Prostate gland (tissue), 2 donors: Measurements from ENCODE around the gene GALNT7. TPM values are rescaled to one million over a fixed set of nuclear protein-coding genes. Genes with fewer than 3 reads are reported as not detected.

ENCODE experiments used
- DNase-seq: peaks from one replicate; pipeline ENCODE4 v3.0.0-alpha.2; 2019; ENCODE audit warnings: low spot score
- H3K27ac ChIP-seq, 2 donors: fragments of 200-600 bp; sonication (generic); 2 replicates each; pipeline ENCODE4 v1.5.1; 2017 to 2019
- H3K27me3 ChIP-seq: fragments of 200-600 bp; sonication (generic); replicated peaks from 2 replicates; pipeline ENCODE4 v1.5.1; 2019; ENCODE audit not compliant: insufficient read depth
- H3K36me3 ChIP-seq, 2 donors: fragments of 200-600 bp; sonication (generic); 1 replicate in 1 of 2; 2 replicates in 1 of 2; pipeline versions ENCODE4 v1.5.1 to v1.8.1; 2017 to 2019
- H3K4me1 ChIP-seq: fragments of 200-600 bp; sonication (generic); replicated peaks from 2 replicates; pipeline ENCODE4 v1.5.1; 2019
- H3K4me3 ChIP-seq, 2 donors: fragments of 200-600 bp; sonication (generic); 2 replicates each; pipeline ENCODE4 v1.5.1; 2017 to 2019
- H3K9me3 ChIP-seq: fragments of 200-600 bp; sonication (generic); 2 replicates; pipeline ENCODE4 v1.5.1; 2017
- CTCF ChIP-seq, 4 experiments: fragments of 200-600 bp in 2 of 4; fragments of 450-650 bp in 2 of 4; sonication (generic) in 2 of 4; IDR thresholded peaks; 1 replicate in 3 of 4; 2 replicates in 1 of 4; pipeline ENCODE4 v1.5.1; 2016 to 2019; ENCODE audit warnings: antibody characterized with exemption in 4 of 4, mild to moderate bottlenecking in 2 of 4, moderate library complexity in 2 of 4
- POLR2A ChIP-seq: fragments of 450-650 bp; IDR thresholded peaks from one replicate; pipeline ENCODE4 v1.6.1; 2016; ENCODE audit warnings: antibody characterized with exemption, mild to moderate bottlenecking
- POLR2AphosphoS5 ChIP-seq: sonication (generic); formaldehyde crosslinking; IDR thresholded peaks from one replicate; pipeline ENCODE4 v1.6.1; 2017; ENCODE audit warnings: antibody characterized with exemption
- WGBS: methylation state at CpG from one replicate; pipeline ENCODE4 v1.1.5; 2018; 5-methylcytosine and 5-hydroxymethylcytosine counted together
- intact Hi-C: fragments of 100-400 bp; cut with DNase I; formaldehyde crosslinking; loops from one replicate; pipeline ENCODE4 v1.14.2; 2022
- total RNA-seq, 2 donors: library from RNA; depleted of rRNA; stranded (reverse); fragments of >200 nt; gene quantifications; one replicate each; pipeline ENCODE4 v1.1.0, GENCODE V29; 2016

GALNT7 gene
- total RNA-seq, 2 donors from 2014 or later, result 45.5 to 109 TPM

GRCh38 chr4:173318648-173319211, 150.1 kb downstream of the GALNT7 start:
- no peaks in the 10 kb centered on the region for H3K36me3 ChIP-seq
- DNase-seq, result no peak

DNA sequence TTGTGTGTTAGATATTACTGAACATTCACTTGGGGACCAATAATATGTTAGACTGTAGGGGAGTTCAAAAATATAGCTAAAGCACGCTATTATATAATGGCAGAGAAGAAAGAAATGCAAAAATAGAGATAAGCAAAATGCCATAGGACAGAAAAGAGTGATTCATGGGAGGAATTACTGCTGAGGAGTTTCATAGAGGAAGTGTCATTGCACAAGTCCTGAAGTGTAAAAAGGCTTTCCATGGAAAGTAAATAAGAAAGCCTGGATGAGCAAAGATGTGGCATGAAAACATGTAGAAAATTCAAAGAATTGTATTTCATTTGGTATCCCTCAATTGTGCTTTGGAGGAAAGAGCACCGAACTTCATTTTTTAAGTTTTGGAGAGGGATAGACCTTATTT, 151.1 kb downstream of the GALNT7 start:
- intact Hi-C loops, result loop anchor here (2.0 to 10.0 kb wide), 2 partner anchors 97 to 175 kb away; no protein-coding TSS in a partner anchor
- Histone ChIP-seq H3K36me3 (no peaks in the 10 kb centered on the region), H3K9me3 (no peaks in the 10 kb centered on the region), H3K4me3 (no peak overlapping the region), H3K27ac (no peak overlapping the region), H3K27me3 (no peaks in the 10 kb centered on the region), H3K4me1 (no peaks in the 10 kb centered on the region)
- 77% methylated on average over 2 of the region's 2 CpGs for WGBS
- no peak for TF ChIP-seq POLR2AphosphoS5
- TF ChIP-seq POLR2A, result no peak
- no peak for TF ChIP-seq CTCF (IDR thresholded peaks at IDR 0.05)
- no peak for DNase-seq

More at GRCh38 chr4:173318648-173319211, 150.1 kb downstream of the GALNT7 start:
- WGBS, result 16% methylated on average over 3 of the region's 3 CpGs
- intact Hi-C loops, result loop anchor here (2.0 kb wide), 1 partner anchor 98 kb away; no protein-coding TSS in a partner anchor
- Histone ChIP-seq H3K9me3 (no peaks in the 10 kb centered on the region), H3K4me1 (no peaks in the 10 kb centered on the region), H3K27ac (no peak overlapping the region), H3K4me3 (no peak overlapping the region), H3K27me3 (no peaks in the 10 kb centered on the region)
- no peak for TF ChIP-seq POLR2A
- TF ChIP-seq CTCF (IDR thresholded peaks at IDR 0.05), result peak; percentile 16 to 56 (median 40)
- no peak for TF ChIP-seq POLR2AphosphoS5

DNA sequence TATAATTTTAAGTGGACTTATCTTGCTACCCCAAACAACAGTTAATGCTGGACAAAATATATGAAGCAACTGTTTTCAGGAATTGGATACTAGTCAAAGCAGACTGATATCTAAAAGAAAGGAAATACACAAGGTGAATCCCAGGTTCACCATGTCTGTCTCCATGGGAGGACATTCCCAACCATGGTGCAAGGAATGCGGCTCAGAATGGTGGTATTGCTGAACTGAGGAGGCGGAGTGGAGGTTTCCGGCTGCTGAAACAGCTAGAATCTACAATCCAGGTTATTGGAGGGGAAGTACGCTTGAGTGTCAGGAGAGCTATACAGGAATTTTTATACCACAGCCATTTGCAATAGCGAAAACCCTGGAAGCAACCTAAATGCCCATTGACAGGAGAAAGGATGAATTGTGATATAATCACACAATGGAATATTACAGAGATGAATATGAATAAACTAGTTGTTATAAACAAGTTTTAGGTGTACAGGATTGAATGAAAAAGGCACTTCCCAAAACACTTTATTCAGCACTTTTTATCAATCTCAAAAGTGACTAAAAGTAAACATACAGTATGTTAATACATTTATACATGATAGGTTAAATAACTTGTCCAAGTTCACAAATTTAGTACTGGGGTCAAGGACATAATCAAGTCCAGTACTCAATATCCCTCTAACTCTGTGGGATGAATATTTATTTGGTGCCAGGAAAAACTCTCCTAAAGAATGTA, 156.6 kb downstream of the GALNT7 start:
- WGBS, result 96% methylated on average over 5 of the region's 5 CpGs
- no peaks in the 10 kb centered on the region for H3K36me3 ChIP-seq
- H3K27me3 ChIP-seq, result no peaks in the 10 kb centered on the region
- no peak for DNase-seq
- TF ChIP-seq POLR2A (no peak), CTCF (IDR thresholded peaks at IDR 0.05) (no peak), POLR2AphosphoS5 (no peak)
- intact Hi-C loops, result loop anchor here (10.0 kb wide), 1 partner anchor 170 kb away; no protein-coding TSS in a partner anchor
- no peak overlapping the region for H3K4me3 ChIP-seq
- no peaks in the 10 kb centered on the region for H3K9me3 ChIP-seq
- no peak overlapping the region for H3K27ac ChIP-seq
- H3K4me1 ChIP-seq, result no peaks in the 10 kb centered on the region

GRCh38 chr4:173328236-173328901, 159.8 kb downstream of the GALNT7 start:
- Histone ChIP-seq H3K9me3 (no peaks in the 10 kb centered on the region), H3K27me3 (no peaks in the 10 kb centered on the region), H3K27ac (no peak overlapping the region), H3K4me3 (no peak overlapping the region), H3K36me3 (no peaks in the 10 kb centered on the region), H3K4me1 (no peaks in the 10 kb centered on the region)
- DNase-seq, result no peak
- intact Hi-C loops, result loop anchor here (10.0 kb wide), 1 partner anchor 166 kb away; no protein-coding TSS in a partner anchor
- TF ChIP-seq POLR2A (no peak), CTCF (IDR thresholded peaks at IDR 0.05) (no peak)
- WGBS, result 87% methylated on average over 5 of the region's 5 CpGs
